Prostate gland (tissue), 2 donors: ENCODE measurements around the gene PPARA. TPM values are rescaled to one million over a fixed set of nuclear protein-coding genes. Genes with fewer than 3 reads are reported as not detected.
"Not testable (repeated sequence)": the region's sequence is repeated elsewhere in the genome, so short reads cannot be mapped to it uniquely, and the experiment has no call there.

Source experiments
- DNase-seq: peaks from one replicate; pipeline ENCODE4 v3.0.0-alpha.2; 2019; ENCODE audit warnings: low spot score
- H3K27ac ChIP-seq, 2 donors: fragments of 200-600 bp; sonication (generic); 2 replicates each; pipeline ENCODE4 v1.5.1; 2017 to 2019
- H3K27me3 ChIP-seq: fragments of 200-600 bp; sonication (generic); replicated peaks from 2 replicates; pipeline ENCODE4 v1.5.1; 2019; ENCODE audit not compliant: insufficient read depth
- H3K36me3 ChIP-seq, 2 donors: fragments of 200-600 bp; sonication (generic); 1 replicate in 1 of 2; 2 replicates in 1 of 2; pipeline versions ENCODE4 v1.5.1 to v1.8.1; 2017 to 2019
- H3K4me1 ChIP-seq: fragments of 200-600 bp; sonication (generic); replicated peaks from 2 replicates; pipeline ENCODE4 v1.5.1; 2019
- H3K4me3 ChIP-seq, 2 donors: fragments of 200-600 bp; sonication (generic); 2 replicates each; pipeline ENCODE4 v1.5.1; 2017 to 2019
- H3K9me3 ChIP-seq: fragments of 200-600 bp; sonication (generic); 2 replicates; pipeline ENCODE4 v1.5.1; 2017
- CTCF ChIP-seq, 4 experiments: fragments of 200-600 bp in 2 of 4; fragments of 450-650 bp in 2 of 4; sonication (generic) in 2 of 4; IDR thresholded peaks; 1 replicate in 3 of 4; 2 replicates in 1 of 4; pipeline ENCODE4 v1.5.1; 2016 to 2019; ENCODE audit warnings: antibody characterized with exemption in 4 of 4, mild to moderate bottlenecking in 2 of 4, moderate library complexity in 2 of 4
- POLR2A ChIP-seq: fragments of 450-650 bp; IDR thresholded peaks from one replicate; pipeline ENCODE4 v1.6.1; 2016; ENCODE audit warnings: antibody characterized with exemption, mild to moderate bottlenecking
- POLR2AphosphoS5 ChIP-seq: sonication (generic); formaldehyde crosslinking; IDR thresholded peaks from one replicate; pipeline ENCODE4 v1.6.1; 2017; ENCODE audit warnings: antibody characterized with exemption
- WGBS: methylation state at CpG from one replicate; pipeline ENCODE4 v1.1.5; 2018; 5-methylcytosine and 5-hydroxymethylcytosine counted together
- intact Hi-C: fragments of 100-400 bp; cut with DNase I; formaldehyde crosslinking; loops from one replicate; pipeline ENCODE4 v1.14.2; 2022
- total RNA-seq, 2 donors: library from RNA; depleted of rRNA; stranded (reverse); fragments of >200 nt; gene quantifications; one replicate each; pipeline ENCODE4 v1.1.0, GENCODE V29; 2016

The PPARA gene
- total RNA-seq, 2 donors from 2014 or later: 21.2 to 27.3 TPM

- Histone ChIP-seq H3K4me1 (no peaks in the 10 kb centered on the region), H3K27me3 (no peaks in the 10 kb centered on the region), H3K36me3 (no peaks in the 10 kb centered on the region), H3K4me3 (no peak overlapping the region), H3K27ac (no peak overlapping the region), H3K9me3 (no peaks in the 10 kb centered on the region)
- 89% methylated on average over 14 of the region's 14 CpGs for WGBS
- intact Hi-C loops: no loop called here
- no peak for DNase-seq
- no peak for TF ChIP-seq POLR2A
- no peak for TF ChIP-seq CTCF (IDR thresholded peaks at IDR 0.05)
- no peak for TF ChIP-seq POLR2AphosphoS5
Observed at GRCh38 chr22:46138058-46138797, 12.1 kb upstream of the PPARA start.

GRCh38 chr22:46139417-46139816 is 10.9 kb upstream of the PPARA start:
- H3K36me3 ChIP-seq, intact Hi-C loops, H3K27me3 ChIP-seq, DNase-seq, H3K9me3 ChIP-seq, H3K4me3 ChIP-seq, H3K4me1 ChIP-seq: not testable (repeated sequence)
- WGBS: 56% methylated on average over 9 of the region's 9 CpGs
- H3K27ac ChIP-seq: peak overlapping the region in 1 of 2 donors; percentile 22

- DNase-seq: no peak
- 70% methylated on average over 16 of the region's 17 CpGs for WGBS
Observed at GRCh38 chr22:46139895-46140350, 10.4 kb upstream of the PPARA start.

GRCh38 chr22:46140989-46141928 is 9.1 kb upstream of the PPARA start:
- no peak for DNase-seq
- no peak overlapping the region for H3K27ac ChIP-seq
- intact Hi-C loops: no loop called here
- H3K9me3 ChIP-seq: no peaks in the 10 kb centered on the region
- H3K27me3 ChIP-seq: no peaks in the 10 kb centered on the region
- 90% methylated on average over 16 of the region's 16 CpGs for WGBS
- no peaks in the 10 kb centered on the region for H3K4me1 ChIP-seq
- H3K4me3 ChIP-seq: no peak overlapping the region
- no peaks in the 10 kb centered on the region for H3K36me3 ChIP-seq
- TF ChIP-seq POLR2AphosphoS5: no peak
- no peak for TF ChIP-seq POLR2A

More at GRCh38 chr22:46139895-46140350, 10.4 kb upstream of the PPARA start:
- Histone ChIP-seq H3K9me3 (no peaks in the 10 kb centered on the region), H3K4me1 (no peaks in the 10 kb centered on the region), H3K4me3 (no peak overlapping the region), H3K36me3 (no peaks in the 10 kb centered on the region), H3K27ac (peak overlapping the region in 1 of 2 donors; percentile 22), H3K27me3 (no peaks in the 10 kb centered on the region)
- intact Hi-C loops: no loop called here
- TF ChIP-seq POLR2A: no peak
- TF ChIP-seq CTCF (IDR thresholded peaks at IDR 0.05): no peak
- TF ChIP-seq POLR2AphosphoS5: no peak

- Histone ChIP-seq H3K36me3 (no peaks in the 10 kb centered on the region), H3K9me3 (no peaks in the 10 kb centered on the region), H3K27ac (no peak overlapping the region), H3K4me1 (no peaks in the 10 kb centered on the region), H3K27me3 (no peaks in the 10 kb centered on the region), H3K4me3 (no peak overlapping the region)
- intact Hi-C loops: no loop called here
- no peak for DNase-seq
- WGBS: 75% methylated on average over 14 of the region's 14 CpGs
- TF ChIP-seq POLR2A (no peak), CTCF (IDR thresholded peaks at IDR 0.05) (no peak), POLR2AphosphoS5 (no peak)
Observed at GRCh38 chr22:46142548-46143490, 7.5 kb upstream of the PPARA start.
